CD4-positive, alpha-beta memory T cell (primary cell): ENCODE measurements around the gene SYT3. TPM values are rescaled to one million over a fixed set of nuclear protein-coding genes. Genes with fewer than 3 reads are reported as not detected.

Experiments used
- CTCF ChIA-PET: fragments of 350-600 bp; sonication (Branson Sonifier 250); formaldehyde crosslinking; loops from one replicate; lab custom pipeline; 2021; ENCODE audit warnings: inconsistent platforms; ENCODE audit not compliant: partially characterized antibody; lab: Charles Lee
- POLR2A ChIA-PET: fragments of 350-600 bp; sonication (Branson Sonifier 250); formaldehyde crosslinking; loops from one replicate; lab custom pipeline; 2021; ENCODE audit not compliant: partially characterized antibody; lab: Charles Lee
- DNase-seq, 5 donors: peaks; one replicate each; pipeline versions ENCODE4 v3.0.0 to v3.0.0-alpha.2; 2020 to 2022; ENCODE audit warnings: mixed read lengths in 1 of 5
- H3K27ac ChIP-seq: one replicate; pipeline ENCODE4 v1.7.0; 2013; ENCODE audit warnings: low read depth, low read length
- H3K27me3 ChIP-seq: 2 replicates; pipeline ENCODE4 v1.7.0; 2013; ENCODE audit warnings: mild to moderate bottlenecking, low read length, moderate library complexity; ENCODE audit not compliant: insufficient read depth
- H3K36me3 ChIP-seq: 2 replicates; pipeline ENCODE4 v1.7.0; 2013; ENCODE audit warnings: mild to moderate bottlenecking, low read length, moderate library complexity; ENCODE audit not compliant: insufficient read depth
- H3K4me1 ChIP-seq: 2 replicates; pipeline ENCODE4 v1.7.0; 2013; ENCODE audit warnings: mild to moderate bottlenecking, low read length, moderate library complexity; ENCODE audit not compliant: insufficient read depth
- H3K4me3 ChIP-seq, 2 donors: one replicate each; pipeline ENCODE4 v1.7.0; 2013; ENCODE audit warnings: low read length in 2 of 2, mild to moderate bottlenecking in 1 of 2
- H3K9me3 ChIP-seq, 2 donors: one replicate each; pipeline ENCODE4 v1.7.0; 2013; ENCODE audit warnings: low read length in 2 of 2, control low read depth in 1 of 2; ENCODE audit not compliant: control insufficient read depth in 1 of 2
- H3K27ac Mint-ChIP-seq, 7 donors: one replicate each; pipeline ENCODE4 v1.8.0; 2020 to 2021; ENCODE audit warnings: mixed read lengths in 7 of 7, mild to moderate bottlenecking in 6 of 7, inconsistent platforms in 3 of 7, moderate library complexity in 3 of 7
- H3K27me3 Mint-ChIP-seq, 2 donors: one replicate each; pipeline ENCODE4 v1.8.0; 2020 to 2021; ENCODE audit warnings: mixed read lengths in 2 of 2
- H3K36me3 Mint-ChIP-seq, 2 donors: one replicate each; pipeline ENCODE4 v1.8.0; 2020 to 2021; ENCODE audit warnings: mixed read lengths in 2 of 2, inconsistent platforms in 1 of 2, mild to moderate bottlenecking in 1 of 2
- H3K4me1 Mint-ChIP-seq, 4 donors: one replicate each; pipeline ENCODE4 v1.8.0; 2020 to 2021; ENCODE audit warnings: mixed read lengths in 4 of 4, mild to moderate bottlenecking in 1 of 4
- H3K4me3 Mint-ChIP-seq, 8 donors: one replicate each; pipeline ENCODE4 v1.8.0; 2020 to 2021; ENCODE audit warnings: mixed read lengths in 8 of 8, mild to moderate bottlenecking in 7 of 8, moderate library complexity in 6 of 8, inconsistent platforms in 3 of 8
- H3K9me3 Mint-ChIP-seq, 8 donors: one replicate each; pipeline ENCODE4 v1.8.0; 2020 to 2021; ENCODE audit warnings: mixed read lengths in 8 of 8, mild to moderate bottlenecking in 5 of 8, inconsistent platforms in 3 of 8, moderate library complexity in 1 of 8
- intact Hi-C: fragments of 100-400 bp; cut with micrococcal nuclease; formaldehyde crosslinking; loops from one replicate; pipeline ENCODE4 v1.15.1; 2023
- polyA plus RNA-seq, 2 donors: library from polyadenylated mRNA; unstranded; fragments of 300-500 nt; fragmentation: Illumina TruSeq; gene quantifications; one replicate each; pipeline ENCODE4 v1.2.3, GENCODE V29; 2021
- total RNA-seq, 2 experiments: library from RNA; stranded (reverse); gene quantifications; one replicate each; pipeline ENCODE4 v1.2.3, GENCODE V29; 2021

The SYT3 gene
- total and polyA plus RNA-seq, 4 experiments from 2014 or later: 0.09 TPM; not detected in 3

GRCh38 chr19:50654882-50655281 lies 15.2 kb upstream of the SYT3 start:
- intact Hi-C loops: no loop called here
- Histone ChIP-seq H3K27ac (no peak overlapping the region), H3K9me3 (no peaks in the 10 kb centered on the region), H3K4me3 (no peak overlapping the region), H3K27me3 (peaks cover 8% of the 10 kb centered on the region), H3K4me1 (peaks cover 12% of the 10 kb centered on the region), H3K36me3 (no peaks in the 10 kb centered on the region)
- Mint-ChIP-seq H3K4me1 (peaks cover 8 to 17% (median 14%) of the 10 kb centered on the region in 4 donors), H3K9me3 (peaks cover 2 to 47% (median 24%) of the 10 kb centered on the region in 8 donors), H3K27ac (no peak overlapping the region), H3K27me3 (peaks cover 50 to 51% of the 10 kb centered on the region in 2 donors), H3K36me3 (peaks cover 0 to 2% of the 10 kb centered on the region in 2 donors), H3K4me3 (no peak overlapping the region)
- no peak for DNase-seq
- ChIA-PET POLR2A (no interaction called here), CTCF (no interaction called here)

- Mint-ChIP-seq H3K27ac (no peak overlapping the region), H3K4me3 (no peak overlapping the region), H3K27me3 (peaks cover 47 to 50% of the 10 kb centered on the region in 2 donors), H3K9me3 (peaks cover 3 to 39% (median 24%) of the 10 kb centered on the region in 8 donors), H3K4me1 (peaks cover 4 to 6% (median 5%) of the 10 kb centered on the region in 4 donors), H3K36me3 (peaks cover 0 to 3% of the 10 kb centered on the region in 2 donors)
- CTCF ChIA-PET: no interaction called here
- no peaks in the 10 kb centered on the region for H3K4me1 ChIP-seq
- no peaks in the 10 kb centered on the region for H3K36me3 ChIP-seq
- no peak for DNase-seq
- no peaks in the 10 kb centered on the region for H3K27me3 ChIP-seq
- no peaks in the 10 kb centered on the region for H3K9me3 ChIP-seq
- H3K27ac ChIP-seq: no peak overlapping the region
- no peak overlapping the region for H3K4me3 ChIP-seq
- intact Hi-C loops: no loop called here
- POLR2A ChIA-PET: no interaction called here
Measured at GRCh38 chr19:50652722-50653121, 13.0 kb upstream of the SYT3 start.

- Histone ChIP-seq H3K36me3 (no peaks in the 10 kb centered on the region), H3K27me3 (no peaks in the 10 kb centered on the region), H3K4me3 (no peak overlapping the region), H3K27ac (no peak overlapping the region), H3K4me1 (no peaks in the 10 kb centered on the region), H3K9me3 (no peaks in the 10 kb centered on the region)
- Mint-ChIP-seq H3K36me3 (peaks cover 0 to 3% of the 10 kb centered on the region in 2 donors), H3K9me3 (peaks cover 3 to 29% (median 15%) of the 10 kb centered on the region in 8 donors), H3K27ac (no peak overlapping the region), H3K4me1 (no peaks in the 10 kb centered on the region), H3K4me3 (no peak overlapping the region), H3K27me3 (peaks cover 34 to 42% of the 10 kb centered on the region in 2 donors)
- ChIA-PET CTCF (no interaction called here), POLR2A (no interaction called here)
- no peak for DNase-seq
- intact Hi-C loops: no loop called here
Measured at GRCh38 chr19:50651174-50651573, 11.5 kb upstream of the SYT3 start.

GRCh38 chr19:50649433-50650391 lies 10.0 kb upstream of the SYT3 start, which contains the start of gene C19orf81:
Gene C19orf81 (plus strand): TSS chr19:50649445. CDS start chr19:50649445, 0 bp downstream.
- H3K27me3 Mint-ChIP-seq: peaks cover 19 to 30% of the 10 kb centered on the region in 2 donors
- intact Hi-C loops: no loop called here
- ChIA-PET CTCF (no interaction called here), POLR2A (no interaction called here)
- DNase-seq: no peak
- H3K4me1 ChIP-seq: no peaks in the 10 kb centered on the region
- H3K36me3 Mint-ChIP-seq: peaks cover 0 to 3% of the 10 kb centered on the region in 2 donors
- H3K4me3 ChIP-seq: no peak within 1 kb of the TSS
- H3K4me3 Mint-ChIP-seq: no peak within 1 kb of the TSS
- H3K9me3 ChIP-seq: no peaks in the 10 kb centered on the region
- H3K4me1 Mint-ChIP-seq: no peaks in the 10 kb centered on the region
- no peak within 1 kb of the TSS for H3K27ac ChIP-seq
- H3K36me3 ChIP-seq: no peaks in the 10 kb centered on the region
- peaks cover under 1 to 18% (median 9%) of the 10 kb centered on the region in 8 donors for H3K9me3 Mint-ChIP-seq
- H3K27me3 ChIP-seq: no peaks in the 10 kb centered on the region
- no peak within 1 kb of the TSS for H3K27ac Mint-ChIP-seq

- ChIA-PET CTCF (no interaction called here), POLR2A (no interaction called here)
- no peaks in the 10 kb centered on the region for H3K4me1 ChIP-seq
- H3K36me3 ChIP-seq: no peaks in the 10 kb centered on the region
- Mint-ChIP-seq H3K4me1 (no peaks in the 10 kb centered on the region), H3K4me3 (no peak overlapping the region), H3K27me3 (peaks cover 15 to 26% of the 10 kb centered on the region in 2 donors), H3K36me3 (peaks cover 0 to 3% of the 10 kb centered on the region in 2 donors), H3K9me3 (peaks cover 0 to 10% (median 6%) of the 10 kb centered on the region in 8 donors), H3K27ac (no peak overlapping the region)
- no peak overlapping the region for H3K4me3 ChIP-seq
- intact Hi-C loops: no loop called here
- H3K9me3 ChIP-seq: no peaks in the 10 kb centered on the region
- peaks cover 6% of the 10 kb centered on the region for H3K27me3 ChIP-seq
- H3K27ac ChIP-seq: no peak overlapping the region
- no peak for DNase-seq
Measured at GRCh38 chr19:50648659-50649058, 9.0 kb upstream of the SYT3 start.

- no peak overlapping the region for H3K27ac Mint-ChIP-seq
- DNase-seq: no peak
- POLR2A ChIA-PET: no interaction called here
- H3K27me3 Mint-ChIP-seq: peaks cover 14 to 26% of the 10 kb centered on the region in 2 donors
- Histone ChIP-seq H3K4me3 (no peak overlapping the region), H3K36me3 (no peaks in the 10 kb centered on the region), H3K9me3 (no peaks in the 10 kb centered on the region), H3K4me1 (no peaks in the 10 kb centered on the region), H3K27ac (no peak overlapping the region), H3K27me3 (peaks cover 11% of the 10 kb centered on the region)
- CTCF ChIA-PET: no interaction called here
- no peak overlapping the region for H3K4me3 Mint-ChIP-seq
- peaks cover 0 to 3% of the 10 kb centered on the region in 2 donors for H3K36me3 Mint-ChIP-seq
- H3K4me1 Mint-ChIP-seq: no peaks in the 10 kb centered on the region
- intact Hi-C loops: no loop called here
- H3K9me3 Mint-ChIP-seq: peaks cover 0 to 9% (median 4%) of the 10 kb centered on the region in 8 donors
Measured at GRCh38 chr19:50647879-50648615, 8.4 kb upstream of the SYT3 start.
